VCaP (cell line): ENCODE measurements around the gene RRAGC.
"Not testable (repeated sequence)": the region's sequence is repeated elsewhere in the genome, so short reads cannot be mapped to it uniquely, and the experiment has no call there.

ENCODE experiments used
- H3K27ac ChIP-seq: fragments of 450-650 bp; 2 replicates; pipeline ENCODE4 v1.5.1; 2017
- TF ChIP-seq, protein P1 (sequence below): fragments of 450-650 bp; conservative IDR thresholded peaks from 2 replicates; pipeline ENCODE4 v1.5.1; 2017; ENCODE audit warnings: mild to moderate bottlenecking, moderate library complexity

The RRAGC gene

GRCh38 chr1:38848071-38848470 lies 11.5 kb downstream of the RRAGC start:
- no peak overlapping the region for H3K27ac ChIP-seq
- TF ChIP-seq, protein P1, sequence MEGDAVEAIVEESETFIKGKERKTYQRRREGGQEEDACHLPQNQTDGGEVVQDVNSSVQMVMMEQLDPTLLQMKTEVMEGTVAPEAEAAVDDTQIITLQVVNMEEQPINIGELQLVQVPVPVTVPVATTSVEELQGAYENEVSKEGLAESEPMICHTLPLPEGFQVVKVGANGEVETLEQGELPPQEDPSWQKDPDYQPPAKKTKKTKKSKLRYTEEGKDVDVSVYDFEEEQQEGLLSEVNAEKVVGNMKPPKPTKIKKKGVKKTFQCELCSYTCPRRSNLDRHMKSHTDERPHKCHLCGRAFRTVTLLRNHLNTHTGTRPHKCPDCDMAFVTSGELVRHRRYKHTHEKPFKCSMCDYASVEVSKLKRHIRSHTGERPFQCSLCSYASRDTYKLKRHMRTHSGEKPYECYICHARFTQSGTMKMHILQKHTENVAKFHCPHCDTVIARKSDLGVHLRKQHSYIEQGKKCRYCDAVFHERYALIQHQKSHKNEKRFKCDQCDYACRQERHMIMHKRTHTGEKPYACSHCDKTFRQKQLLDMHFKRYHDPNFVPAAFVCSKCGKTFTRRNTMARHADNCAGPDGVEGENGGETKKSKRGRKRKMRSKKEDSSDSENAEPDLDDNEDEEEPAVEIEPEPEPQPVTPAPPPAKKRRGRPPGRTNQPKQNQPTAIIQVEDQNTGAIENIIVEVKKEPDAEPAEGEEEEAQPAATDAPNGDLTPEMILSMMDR = no peak

DNA sequence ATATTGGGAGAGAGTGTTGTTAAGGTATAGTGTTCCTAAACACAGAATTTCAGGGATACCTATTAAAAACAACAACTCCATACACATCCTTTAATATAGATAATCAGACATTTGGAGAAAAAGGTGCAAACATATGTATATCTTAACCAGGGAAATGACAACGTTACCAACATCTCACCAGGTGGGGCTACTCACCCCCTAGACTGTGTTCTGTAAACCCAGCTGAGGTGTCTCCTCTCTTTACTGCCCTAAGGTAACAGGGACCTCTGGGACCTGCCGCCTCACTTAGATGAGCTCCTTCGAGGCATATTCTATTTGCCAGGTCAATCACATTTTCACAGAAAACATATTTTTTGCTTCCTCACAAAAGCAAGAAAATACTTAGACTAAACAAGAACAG lies 13.4 kb downstream of the RRAGC start:
- H3K27ac ChIP-seq = no peak overlapping the region
- TF ChIP-seq, protein P1 = no peak

- H3K27ac ChIP-seq = not testable (repeated sequence)
These were observed 14.5 kb downstream of the RRAGC start for GRCh38 chr1:38845088-38845487.

DNA sequence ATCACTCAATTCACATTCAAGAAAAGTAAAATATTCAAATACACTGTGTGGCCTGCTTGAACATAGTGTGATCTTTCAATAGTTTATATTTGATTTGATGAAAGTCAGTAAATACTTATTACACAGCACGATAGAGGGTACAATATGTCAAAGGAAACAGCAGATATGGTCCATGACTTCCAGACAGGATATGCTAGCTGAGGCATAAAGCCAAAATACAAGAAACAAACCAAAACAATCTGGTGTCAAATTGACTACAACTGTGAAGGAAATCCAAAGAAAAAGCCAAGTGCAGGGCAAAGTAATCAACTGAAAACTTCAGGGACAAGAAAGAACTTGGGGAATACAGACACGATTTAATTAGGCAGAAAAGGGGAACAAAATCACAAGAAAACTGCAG lies 19.3 kb downstream of the RRAGC start:
- no peak overlapping the region for H3K27ac ChIP-seq
- TF ChIP-seq, protein P1 = no peak

DNA sequence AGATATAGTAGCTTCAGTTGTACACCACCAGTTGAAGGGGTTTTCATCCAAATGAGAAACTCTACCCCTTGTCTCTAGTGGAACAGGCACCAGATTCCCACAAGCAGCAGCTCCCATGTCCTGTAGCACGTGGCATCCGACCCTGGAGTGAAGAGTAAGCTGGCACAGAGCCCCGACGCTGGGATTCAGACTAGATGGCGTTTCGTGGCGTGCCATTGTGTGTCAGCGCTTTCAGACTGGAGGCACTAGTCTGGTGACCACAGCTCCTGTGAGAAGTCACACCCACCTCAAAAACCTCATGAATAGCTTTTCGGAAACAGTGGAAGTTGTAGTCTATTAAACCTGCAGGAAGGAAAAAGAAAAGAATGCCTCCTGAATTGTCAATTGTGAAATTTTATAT lies 20.2 kb downstream of the RRAGC start:
- TF ChIP-seq, protein P1 = no peak
- H3K27ac ChIP-seq = no peak overlapping the region

GRCh38 chr1:38836316-38836715 lies 23.3 kb downstream of the RRAGC start:
- not testable (repeated sequence) for H3K27ac ChIP-seq

DNA sequence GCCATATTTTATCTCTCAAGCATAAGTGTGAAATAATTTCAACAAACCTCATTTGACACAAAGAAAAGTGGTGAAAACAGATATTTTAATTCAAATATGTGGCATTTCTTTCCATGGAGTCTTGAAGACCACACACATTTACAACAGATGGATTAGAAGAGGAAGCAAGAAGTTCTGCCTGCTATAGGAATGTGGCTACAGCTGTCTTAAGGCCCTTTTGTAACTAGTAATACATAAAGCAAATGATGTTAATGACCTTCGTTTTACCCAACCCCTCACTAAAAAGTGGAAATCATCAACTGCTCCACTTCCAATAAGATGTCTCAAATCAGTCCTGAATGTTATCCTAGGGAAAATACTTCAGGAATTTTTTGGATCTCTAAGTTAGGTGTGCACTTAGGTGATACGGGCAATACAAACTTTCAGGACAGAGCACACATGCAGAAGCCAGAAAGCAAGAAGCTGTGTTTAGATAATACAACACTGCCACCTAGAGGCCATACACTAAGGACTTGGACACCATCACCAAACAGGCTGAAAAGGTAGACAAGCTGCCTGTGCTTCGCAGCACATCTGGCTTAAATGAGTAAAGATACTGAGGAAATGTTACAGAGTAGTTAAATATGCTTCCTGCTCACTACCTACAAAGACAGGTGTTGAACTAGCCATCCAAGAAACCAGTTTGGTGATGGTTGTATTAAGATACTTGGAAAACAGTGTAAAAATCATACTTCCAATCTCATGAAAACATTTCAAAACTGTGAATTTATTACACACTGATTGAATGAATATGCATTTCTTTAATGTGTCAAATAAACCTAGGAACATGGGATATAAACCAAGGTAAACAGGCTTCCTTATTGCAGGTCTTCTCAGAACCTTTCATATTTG lies 24.4 kb downstream of the RRAGC start:
- TF ChIP-seq, protein P1 = peak; percentile 78
- no peak overlapping the region for H3K27ac ChIP-seq

GRCh38 chr1:38834221-38834782 lies 25.3 kb downstream of the RRAGC start:
- no peak overlapping the region for H3K27ac ChIP-seq

More at GRCh38 chr1:38834221-38834782, 25.3 kb downstream of the RRAGC start:
- TF ChIP-seq, protein P1 = no peak
